GM18858 (cell line): ENCODE data around the gene SSR4.
"Not testable (repeated sequence)": the region's sequence is repeated elsewhere in the genome, so short reads cannot be mapped to it uniquely, and the experiment has no call there.

Experiments
- ATAC-seq: cut with Tn5 transposase; IDR thresholded peaks from one replicate; pipeline ENCODE4 v1.9.1; 2021; ENCODE audit not compliant: unreplicated experiment

The SSR4 gene

GRCh38 chrX:153803211-153804099 is 9.0 kb downstream of the SSR4 start:
- no peak for ATAC-seq

DNA sequence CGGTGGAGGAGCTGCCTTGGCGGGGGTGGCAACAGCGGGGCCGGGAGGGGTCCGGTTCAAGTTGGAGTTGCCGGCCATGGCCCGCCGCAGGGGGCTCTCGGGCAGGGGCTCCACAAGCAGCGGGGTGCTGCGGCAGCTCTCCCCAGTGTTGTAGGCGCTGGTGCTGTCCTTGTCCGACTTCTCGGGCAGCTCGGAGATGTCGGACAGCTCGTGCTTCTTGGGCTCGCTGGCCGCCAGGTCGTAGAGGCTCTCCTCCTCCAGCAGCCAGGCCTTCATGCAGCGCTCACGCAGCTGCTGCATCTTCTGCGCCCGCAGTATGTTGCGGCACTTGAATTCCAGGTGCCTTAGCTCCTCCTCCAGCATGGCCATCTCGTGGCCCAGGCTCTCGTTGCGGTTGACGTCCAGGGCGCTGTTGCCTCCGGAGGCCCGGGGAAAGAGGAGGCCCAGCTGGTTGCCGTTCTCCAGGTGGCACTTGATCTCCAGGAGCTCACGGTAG is 9.7 kb downstream of the SSR4 start:
- no peak for ATAC-seq

DNA sequence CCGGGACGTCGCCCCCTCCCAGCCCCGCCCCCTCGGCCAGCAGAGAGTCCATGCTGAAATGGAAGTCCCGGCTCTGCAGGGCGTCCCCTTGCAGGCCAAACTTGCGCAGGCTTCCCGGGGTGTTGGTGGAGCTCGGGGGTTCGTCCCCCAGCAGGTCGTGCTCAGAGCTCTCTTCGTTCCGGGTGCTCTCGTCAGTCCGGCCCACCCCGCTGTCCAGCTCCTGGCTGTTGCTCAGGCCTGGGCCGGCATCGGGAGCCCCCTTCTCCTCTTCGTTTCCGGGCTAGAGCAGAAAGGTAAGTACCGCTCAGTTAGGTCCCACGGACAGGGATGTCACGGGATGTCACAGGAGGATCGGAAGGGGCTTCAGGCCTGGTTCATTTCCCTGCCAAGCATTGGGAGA is 10.2 kb downstream of the SSR4 start:
- no peak for ATAC-seq

DNA sequence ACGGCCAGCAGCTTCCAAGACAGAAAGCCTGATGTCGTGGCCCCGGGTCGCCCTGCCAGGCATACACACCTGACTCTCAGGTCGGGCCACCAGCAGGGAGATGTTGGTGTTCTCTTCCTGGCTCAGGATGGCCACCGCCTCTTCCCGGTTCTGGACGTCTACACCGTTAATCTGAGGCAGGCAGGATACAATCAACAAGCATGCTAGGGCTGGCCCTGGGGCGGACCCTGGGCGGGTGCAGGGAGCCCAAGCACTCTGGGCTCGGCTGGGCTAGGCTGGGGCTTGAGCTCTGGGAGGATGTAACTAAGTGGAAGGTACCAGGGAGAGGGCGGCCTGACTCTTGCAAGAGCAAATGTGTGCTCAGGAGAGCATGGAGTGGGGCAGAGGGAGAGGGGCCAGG is 11.0 kb downstream of the SSR4 start:
- no peak for ATAC-seq

- ATAC-seq = no peak
Observed at GRCh38 chrX:153806999-153807575, 12.6 kb downstream of the SSR4 start.

GRCh38 chrX:153807976-153808375 is 13.5 kb downstream of the SSR4 start:
- no peak for ATAC-seq

DNA sequence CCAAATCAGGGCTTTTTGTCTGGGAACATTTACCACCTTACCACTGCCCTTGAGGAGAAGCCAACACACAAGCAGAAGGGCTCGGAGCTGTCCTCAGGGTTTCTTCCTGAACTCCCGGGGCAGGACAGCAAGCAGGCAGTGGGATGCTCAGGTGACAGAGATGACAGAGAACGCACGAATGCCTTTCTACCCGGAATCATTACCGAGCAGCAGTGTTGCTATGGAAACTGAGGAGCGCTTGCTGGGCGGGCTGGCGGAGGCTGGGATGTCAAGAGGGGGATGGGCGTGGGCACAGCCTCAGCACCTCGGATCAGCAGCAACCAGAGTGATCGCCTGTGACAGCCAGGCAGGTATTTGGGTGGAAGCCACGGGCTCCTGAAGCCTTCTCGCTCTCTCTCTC is 17.8 kb downstream of the SSR4 start:
- no peak for ATAC-seq

- no peak for ATAC-seq
Observed at GRCh38 chrX:153813161-153813560, 18.7 kb downstream of the SSR4 start.

DNA sequence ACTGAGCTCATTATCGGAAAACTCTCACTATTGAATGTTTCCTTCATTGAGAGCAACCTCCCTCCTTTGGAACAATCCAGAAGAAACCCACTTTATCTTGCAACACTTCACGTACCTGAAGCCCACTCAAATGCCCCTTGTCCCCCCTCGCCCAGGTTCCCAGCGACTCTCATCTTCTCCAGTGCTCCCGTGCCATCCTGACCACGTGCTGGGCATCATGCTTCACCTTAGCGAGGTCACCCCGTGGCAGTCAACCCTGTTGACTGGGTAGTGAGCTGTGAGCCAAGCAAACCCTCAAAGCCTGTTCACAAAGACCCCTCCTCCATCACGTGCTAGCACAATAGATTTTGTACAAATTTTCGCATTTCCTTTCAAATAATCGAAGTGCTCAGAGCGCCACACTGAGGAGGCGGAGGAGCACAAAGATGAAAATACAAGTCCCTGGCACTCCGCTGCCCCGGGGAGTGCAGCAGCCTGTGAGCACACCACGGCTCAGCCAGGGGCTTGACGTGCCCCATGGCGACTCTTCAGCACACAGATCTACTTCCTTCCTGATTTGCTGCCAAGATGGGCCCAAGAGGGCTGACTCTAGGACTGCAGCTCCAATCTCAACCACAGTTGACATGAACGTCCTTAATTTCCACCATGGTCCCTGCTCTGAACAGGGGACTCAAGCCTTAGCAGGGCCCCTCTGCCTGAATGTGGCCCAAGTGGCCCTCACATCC is 20.3 kb downstream of the SSR4 start:
- no peak for ATAC-seq

DNA sequence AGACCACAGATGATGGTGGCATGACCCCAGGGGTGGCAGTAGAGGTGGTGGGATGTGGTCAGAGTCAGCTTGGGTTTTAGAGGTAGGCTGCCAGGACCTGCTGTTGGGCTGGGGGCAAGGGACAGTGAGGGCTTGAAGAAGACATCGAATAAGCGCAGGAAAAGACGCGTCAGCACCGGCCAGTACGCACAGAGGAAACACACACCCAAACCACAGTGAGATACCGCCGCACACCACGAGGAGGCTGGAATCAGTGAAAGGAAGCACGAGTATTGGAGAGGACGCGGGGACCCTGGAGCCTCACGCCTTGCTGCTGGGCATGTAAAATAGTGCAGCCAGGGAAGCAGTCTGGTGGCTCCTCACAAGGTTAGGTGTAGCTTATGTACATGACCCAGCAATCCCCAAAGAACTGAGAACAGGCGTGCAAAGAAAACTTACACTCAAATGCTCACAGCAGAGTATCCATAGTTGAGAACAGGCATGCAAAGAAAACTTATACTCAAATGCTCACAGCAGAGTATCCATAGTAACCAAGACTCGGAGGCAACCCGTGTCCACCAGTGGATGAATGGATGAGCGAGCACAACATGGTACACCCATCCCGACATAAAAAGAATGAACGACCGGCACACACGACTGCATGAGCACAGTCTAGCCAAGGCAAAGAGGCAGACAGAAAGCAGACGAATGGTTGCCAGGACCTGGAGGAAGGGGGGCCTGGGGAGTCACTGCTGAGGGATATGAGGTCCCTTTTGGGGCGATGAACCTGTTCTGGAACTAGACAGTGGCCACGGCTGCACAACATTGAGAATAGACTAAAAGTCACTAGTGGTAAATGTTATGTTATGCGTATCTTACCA is 22.6 kb downstream of the SSR4 start:
- ATAC-seq = no peak

- ATAC-seq = not testable (repeated sequence)
Observed at GRCh38 chrX:153818064-153818463, 23.6 kb downstream of the SSR4 start.

DNA sequence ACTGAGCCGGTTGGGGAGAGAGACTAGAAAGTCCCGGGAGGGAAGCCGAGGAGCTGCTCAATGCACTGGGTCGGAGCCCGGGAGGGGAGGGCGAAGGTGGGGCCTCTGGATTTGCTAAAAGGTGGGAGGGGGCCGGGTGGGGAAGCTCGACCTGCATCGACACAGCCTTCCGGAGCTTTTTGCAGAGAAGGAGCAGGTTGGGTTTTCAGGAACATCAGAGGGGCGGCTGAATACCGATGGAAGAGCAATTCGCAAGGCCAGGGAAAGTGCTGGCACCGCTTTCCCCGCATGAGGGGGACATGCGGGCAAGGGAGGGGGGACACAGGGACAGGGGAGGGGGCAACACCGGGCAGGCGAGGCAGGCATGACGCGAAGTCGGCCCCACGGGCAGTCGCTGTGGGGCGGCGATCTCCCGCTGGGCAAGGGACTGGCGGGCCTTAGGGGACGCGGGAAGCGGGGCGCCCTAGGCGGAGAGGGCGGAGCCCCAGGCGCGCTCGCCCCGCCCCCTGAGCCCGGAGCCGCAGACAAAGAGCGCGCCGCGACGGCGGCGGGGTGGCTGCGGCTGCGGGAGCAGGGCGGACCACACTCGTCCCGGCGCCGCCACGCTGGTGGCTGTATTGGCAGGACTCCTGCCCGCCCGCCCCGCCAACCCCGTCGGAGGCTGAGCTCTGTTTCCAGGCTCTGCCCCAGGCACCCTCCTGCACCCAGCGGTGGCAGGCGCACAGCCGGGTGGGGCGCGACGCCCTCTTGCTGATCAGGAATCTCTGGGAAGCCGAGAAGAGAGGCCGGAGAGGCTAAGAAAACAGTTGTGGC is 24.3 kb downstream of the SSR4 start:
- no peak for ATAC-seq

DNA sequence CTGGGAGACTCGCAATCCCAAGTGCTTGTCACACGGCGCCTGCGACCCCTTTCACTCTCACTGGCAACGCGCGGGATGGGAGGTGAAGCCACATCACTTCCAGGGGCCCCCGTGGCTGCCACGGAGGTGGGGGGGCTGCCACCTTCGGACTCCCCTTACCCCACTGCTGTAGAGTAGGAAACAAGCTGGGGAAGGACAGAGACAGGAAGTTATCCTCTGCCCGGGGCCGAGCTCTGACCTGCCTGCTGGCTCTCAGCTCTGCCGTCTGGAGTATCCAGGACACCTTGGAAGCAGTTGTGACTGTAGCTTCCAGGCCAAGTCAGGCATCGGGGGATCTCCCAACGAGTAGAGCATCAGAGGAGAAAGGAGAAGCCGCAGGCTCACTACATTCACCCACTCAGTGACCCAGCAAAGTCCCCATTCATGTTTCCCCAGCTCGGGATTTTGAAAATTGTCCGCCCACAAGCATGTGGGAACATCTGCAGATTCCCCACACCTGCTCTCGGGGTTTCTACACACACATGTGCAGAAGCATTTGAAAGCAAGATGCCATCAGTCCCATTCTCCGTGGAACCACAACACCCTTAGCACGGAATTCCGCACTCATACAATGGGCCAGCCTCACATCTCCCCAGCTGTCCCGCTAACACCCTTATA is 25.0 kb downstream of the SSR4 start:
- no peak for ATAC-seq

GRCh38 chrX:153820601-153821000 is 26.1 kb downstream of the SSR4 start:
- no peak for ATAC-seq

DNA sequence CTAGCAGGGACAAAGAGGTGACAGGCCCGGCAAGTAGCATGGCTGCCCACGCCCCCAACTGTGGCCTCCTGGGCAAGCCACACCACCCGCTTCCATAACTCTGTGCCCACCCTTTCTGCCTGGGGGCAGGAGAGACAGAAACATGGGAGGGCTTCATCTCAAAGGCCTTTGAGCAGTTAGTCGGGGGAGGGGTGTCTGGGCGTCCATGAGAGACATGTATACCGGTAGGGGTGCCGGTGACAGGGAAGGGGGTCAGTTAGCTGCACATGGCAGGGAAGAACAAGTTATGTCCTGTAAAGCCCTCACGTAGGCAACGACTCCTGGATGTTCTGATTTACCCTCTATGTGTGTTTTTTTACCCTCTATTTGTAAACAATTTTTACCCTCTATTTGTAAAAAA is 26.6 kb downstream of the SSR4 start:
- ATAC-seq = no peak

- ATAC-seq = no peak
Observed at GRCh38 chrX:153824348-153824747, 29.9 kb downstream of the SSR4 start.

- ATAC-seq = no peak
Observed at GRCh38 chrX:153825042-153825441, 30.6 kb downstream of the SSR4 start.

DNA sequence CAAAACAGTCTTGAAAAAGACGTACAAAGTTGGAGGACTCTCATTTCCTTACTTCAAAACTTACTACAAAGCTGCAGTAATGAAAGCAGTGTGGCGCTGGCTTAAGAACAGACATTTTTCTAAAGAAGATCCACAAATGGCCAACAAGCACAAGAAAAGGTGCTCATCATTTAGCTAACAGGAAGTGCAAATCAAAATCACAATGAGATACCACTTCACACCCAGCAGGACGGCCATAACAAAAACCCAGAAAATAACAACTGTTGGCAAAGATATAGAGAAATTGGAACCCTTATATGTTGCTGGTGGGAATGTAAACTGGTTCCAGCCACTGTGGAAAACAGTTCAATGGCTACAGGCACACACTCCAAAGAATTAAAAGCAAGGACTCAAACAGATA is 32.5 kb downstream of the SSR4 start:
- no peak for ATAC-seq

DNA sequence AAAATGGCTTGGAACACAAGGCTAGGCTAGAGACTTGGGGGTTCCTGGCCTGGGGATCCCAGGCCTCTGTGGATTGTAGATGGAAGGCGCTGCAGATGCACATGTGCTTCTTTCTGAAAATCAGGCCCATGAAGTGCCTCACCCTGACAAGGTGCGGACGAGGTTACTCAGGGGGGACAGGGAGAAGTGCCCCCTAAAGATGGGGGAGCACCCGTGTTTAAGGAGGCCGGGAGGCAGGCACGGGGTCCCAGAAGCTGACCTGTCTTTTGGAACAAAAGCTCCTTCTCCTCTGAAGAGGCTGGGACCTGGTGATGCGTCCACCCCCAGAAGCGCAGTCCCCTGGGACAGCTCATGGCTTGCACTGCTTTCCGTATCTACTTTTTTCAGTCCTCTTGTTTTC is 33.4 kb downstream of the SSR4 start:
- no peak for ATAC-seq

DNA sequence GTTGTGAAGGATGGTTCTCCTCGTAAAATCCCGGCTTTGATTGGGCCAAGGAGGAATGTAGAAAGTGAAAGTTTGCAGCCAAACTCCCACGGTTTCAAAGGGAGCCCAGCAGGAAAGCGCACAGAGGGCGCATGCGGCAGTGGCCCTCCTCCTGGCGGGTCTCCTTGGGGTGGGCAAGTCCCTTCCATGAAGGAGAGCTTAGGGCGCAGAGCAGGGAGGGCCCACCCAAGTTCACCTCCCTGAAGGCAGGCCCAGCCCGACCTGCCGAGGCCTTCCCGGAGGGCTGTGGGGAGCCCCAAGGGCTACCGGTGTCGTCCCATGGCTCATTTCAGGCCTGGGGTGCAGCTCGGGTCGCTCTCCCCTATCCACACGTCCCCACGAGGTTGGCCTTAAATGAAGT is 33.8 kb downstream of the SSR4 start:
- no peak for ATAC-seq
